GM19099 (cell line): ENCODE measurements around the gene KLF11.

Experiments used
- POLR2A ChIP-seq: IDR thresholded peaks from 3 replicates; pipeline ENCODE4 v1.6.1; 2011; ENCODE audit warnings: low read depth; ENCODE audit not compliant: insufficient read length; ENCODE audit errors: extremely low read depth

KLF11 gene

DNA sequence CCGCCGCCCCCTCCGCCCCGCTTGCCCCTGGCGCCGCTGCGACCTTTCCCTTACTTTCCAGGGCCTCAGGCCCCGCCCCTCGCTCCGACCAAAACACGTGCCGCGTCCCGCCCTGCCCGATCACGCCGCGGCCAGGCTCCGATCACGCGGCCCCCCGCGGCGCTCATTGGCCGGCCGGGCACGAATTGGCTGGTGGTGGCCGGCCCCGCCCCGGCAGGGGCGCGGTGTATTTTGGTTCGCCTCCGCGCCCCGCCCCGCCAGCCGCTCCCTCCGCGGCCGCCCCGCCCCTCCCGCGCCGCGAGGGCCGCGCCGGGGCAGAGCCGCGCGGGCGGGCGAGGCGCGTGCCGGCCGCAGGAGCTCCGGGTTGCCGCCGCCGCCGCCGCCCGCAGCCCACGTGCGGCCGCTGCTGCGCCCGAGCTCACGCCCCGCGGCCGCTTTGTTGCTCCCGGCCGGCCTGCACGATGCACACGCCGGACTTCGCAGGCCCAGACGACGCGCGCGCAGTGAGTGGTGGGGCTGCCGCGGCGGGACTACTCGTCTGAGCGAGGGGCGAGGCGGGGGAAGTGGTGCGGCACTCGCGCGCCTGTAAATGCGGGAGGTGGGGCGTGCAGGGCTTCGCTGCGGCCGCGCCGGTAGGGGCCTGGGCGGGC, at the start of gene KLF11:
Gene KLF11 (plus strand): TSS at position 295 of the 650 bp plus-strand sequence. CDS start 167 bp downstream, at position 462.
- no peak for TF ChIP-seq POLR2A

DNA sequence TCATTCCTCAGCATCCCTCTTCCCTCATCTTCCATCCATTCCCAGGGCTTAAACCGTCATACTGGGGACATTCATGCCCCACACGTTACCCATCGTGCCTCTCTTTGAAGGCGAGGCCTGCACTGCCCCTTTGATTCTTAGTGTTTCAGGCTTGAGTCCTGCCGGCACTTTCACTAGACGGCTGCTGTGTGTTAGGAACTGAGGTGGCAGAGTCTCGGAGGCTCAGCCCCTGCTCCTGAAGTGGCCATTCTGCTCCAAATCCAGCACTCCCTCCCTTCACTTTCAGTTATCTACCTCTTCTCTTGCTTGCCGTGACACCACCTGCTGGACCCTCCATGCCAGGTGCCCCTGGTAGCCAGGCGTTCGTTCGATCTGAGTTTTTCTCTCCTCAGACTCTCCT, 48.9 kb upstream of the KLF11 start:
- no peak for TF ChIP-seq POLR2A

DNA sequence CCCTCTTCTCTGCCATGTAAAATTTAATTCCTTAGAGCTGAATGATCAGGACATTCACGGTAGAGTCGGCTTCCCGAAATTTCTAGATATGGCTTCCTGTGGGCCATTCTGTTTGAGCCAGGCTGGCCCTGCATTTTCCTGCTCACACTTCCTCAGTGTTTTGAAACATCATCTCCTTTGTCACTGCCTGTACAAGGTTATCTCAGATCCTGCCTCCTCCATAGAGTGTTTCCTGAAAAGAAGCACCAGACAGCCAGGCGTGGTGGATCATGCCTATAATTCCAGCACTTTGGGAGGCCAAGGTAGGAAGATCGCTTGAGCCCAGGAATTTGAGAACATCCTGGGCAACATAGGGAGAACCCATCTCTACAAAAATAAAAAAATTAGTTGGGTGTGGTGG, 48.3 kb upstream of the KLF11 start:
- TF ChIP-seq POLR2A = no peak

DNA sequence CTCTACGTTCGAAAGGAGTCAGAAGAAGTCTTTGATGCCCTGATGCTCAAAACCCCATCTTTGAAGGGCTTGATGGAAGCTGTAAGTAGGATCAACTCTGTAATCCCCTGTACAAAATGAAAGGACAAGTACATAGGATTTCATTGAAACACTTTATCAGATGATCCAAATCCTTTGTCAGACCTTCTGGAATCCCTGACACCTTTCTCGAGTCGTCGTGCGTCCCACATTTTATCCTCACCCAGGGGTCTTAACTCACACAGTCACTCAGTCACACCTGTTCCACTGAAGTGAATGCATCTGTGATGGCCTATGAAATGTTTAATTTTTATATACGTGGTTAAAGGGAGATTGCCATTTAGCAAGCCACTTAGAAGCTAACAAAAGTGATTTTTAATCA, 47.0 kb upstream of the KLF11 start:
- no peak for TF ChIP-seq POLR2A

- no peak for TF ChIP-seq POLR2A
Measured at GRCh38 chr2:9997936-9998335, 45.4 kb upstream of the KLF11 start.

DNA sequence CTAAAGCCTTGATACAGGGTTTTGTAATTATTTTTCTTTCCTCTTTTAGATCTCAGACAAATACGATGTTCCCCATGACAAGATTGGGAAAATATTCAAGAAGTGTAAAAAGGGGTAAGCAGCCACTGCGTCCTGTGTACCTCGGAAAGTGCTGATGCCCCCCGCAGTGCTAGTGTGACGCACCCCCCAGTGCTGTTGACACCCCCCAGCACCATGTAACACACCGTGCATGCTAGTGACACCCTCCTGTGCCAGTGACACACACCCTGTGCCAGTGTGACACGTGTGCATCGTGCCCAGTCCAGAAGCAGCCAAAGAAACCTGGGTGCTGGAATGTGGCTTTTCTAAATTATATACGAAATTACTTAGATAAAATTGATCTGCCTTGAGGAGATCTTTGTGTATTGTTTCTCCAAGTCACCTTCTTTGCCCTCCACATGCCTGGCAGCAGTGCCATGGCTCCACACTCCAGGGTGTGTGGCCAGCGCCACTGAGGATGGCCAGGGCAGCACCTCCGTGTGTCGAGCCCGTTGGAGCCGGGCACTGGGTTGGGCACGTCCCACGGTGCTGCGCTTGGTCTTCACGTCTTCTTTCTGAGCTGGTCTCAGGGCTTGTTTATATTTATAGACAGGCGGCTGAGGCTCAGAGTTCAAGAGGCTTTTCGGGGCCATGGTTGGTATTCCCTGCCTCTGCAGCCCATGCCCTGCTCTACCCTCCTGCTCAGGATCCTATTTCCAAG, 44.3 kb upstream of the KLF11 start:
- TF ChIP-seq POLR2A = no peak

DNA sequence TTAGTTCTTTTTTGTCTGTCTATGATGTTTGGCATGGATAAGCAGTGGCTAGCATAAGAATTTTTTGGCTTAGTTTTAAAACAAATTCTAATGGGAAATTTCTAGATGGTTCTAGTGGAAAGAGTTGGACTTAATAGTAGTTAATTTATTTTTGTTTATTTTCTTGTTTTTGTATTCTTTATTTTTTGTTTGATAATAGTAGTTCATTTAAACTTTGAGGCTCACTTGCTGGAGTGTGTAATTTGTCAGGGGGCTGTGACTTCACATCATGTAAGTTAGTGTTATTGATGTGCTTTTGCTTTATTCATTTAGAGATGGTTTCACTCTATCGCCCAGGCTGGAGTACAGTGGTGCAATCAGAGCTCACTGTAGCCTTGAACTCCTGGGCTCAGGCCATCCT, 43.7 kb upstream of the KLF11 start:
- TF ChIP-seq POLR2A = no peak

- TF ChIP-seq POLR2A = no peak
Measured at GRCh38 chr2:10000541-10000940, 42.8 kb upstream of the KLF11 start.

DNA sequence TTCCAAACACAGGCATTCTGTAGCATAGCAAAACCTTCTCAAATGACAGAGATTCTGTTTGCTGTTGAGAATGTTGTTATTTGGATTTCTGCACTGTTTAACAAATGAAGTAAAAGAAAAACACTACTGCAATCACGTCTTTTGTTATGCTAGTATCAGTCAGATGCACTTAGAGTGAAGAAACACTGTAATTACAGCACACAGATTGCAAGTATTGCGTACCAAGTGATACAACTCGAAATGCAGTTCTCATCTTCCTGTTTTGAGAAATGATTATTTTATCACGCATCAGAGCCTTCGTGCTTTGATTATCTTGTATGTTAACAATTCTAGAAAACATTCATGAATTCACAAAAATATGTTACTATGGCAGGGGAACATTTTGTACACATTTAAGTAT, 41.8 kb upstream of the KLF11 start:
- no peak for TF ChIP-seq POLR2A

- TF ChIP-seq POLR2A = no peak
Measured at GRCh38 chr2:10002109-10002508, 41.2 kb upstream of the KLF11 start.

GRCh38 chr2:10002681-10003080, 40.7 kb upstream of the KLF11 start:
- TF ChIP-seq POLR2A = no peak

DNA sequence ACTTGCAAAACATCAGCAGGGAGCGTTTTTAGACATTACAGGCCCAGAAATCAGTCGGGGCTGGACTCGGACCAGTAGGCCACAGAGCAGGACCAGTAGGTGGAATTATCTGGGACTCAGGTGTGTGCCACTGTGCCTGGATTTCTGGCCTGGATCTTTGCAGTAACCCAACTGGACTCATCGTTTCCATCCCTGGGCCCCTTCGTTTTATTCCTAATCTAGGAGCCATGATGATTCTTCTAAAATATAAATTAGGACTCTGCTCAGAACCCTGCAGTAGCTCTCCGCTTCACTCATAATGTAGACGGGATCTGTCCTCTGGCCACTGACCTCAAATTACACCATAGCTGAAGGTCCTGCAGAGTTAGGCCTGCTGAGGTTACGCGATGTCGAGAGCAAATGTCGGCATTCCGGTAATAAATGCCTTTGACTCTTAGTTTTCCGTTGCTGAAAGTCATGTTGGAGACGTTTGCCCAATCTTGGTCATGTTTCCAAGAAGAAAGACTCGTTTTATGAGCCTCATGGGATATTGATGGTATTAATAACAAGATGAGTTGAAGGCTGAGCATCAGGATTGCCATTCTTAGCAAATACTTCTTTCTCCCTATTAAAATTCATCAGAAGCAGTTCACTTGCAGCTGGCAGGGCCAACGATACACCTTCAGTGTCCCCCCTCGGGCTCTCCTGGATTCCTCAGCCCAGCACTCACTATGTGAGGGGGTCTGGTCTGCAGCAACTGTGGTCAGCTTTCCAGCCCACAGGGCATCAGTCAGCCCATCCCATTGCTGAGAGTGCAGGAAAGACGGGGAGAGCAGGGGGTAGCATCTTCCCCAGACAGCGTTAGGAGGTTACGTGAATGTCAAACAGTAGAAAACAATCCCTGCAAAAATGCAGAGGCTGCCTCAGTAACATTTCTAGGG, 39.9 kb upstream of the KLF11 start:
- no peak for TF ChIP-seq POLR2A

DNA sequence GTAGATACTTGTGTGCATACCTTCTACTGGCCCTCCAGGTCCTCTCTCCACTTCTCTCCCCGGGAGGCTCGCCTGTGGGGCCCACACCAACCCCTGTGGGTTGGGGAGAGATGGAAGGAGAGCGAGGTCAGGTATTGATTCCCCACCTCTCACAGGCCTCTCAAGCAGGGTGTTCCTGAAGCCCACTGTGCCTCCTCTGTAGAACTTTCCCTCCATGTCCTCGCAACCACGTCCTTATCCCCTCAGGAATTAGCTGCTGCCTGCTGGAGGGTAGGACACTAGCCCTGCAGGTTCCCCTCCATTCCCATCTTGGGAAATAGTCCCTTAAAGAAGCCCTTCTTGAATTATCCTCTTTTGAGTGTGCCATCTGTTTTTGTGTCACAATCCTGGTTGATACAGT, 38.9 kb upstream of the KLF11 start:
- TF ChIP-seq POLR2A = no peak

- no peak for TF ChIP-seq POLR2A
Measured at GRCh38 chr2:10004836-10005235, 38.5 kb upstream of the KLF11 start.

- no peak for TF ChIP-seq POLR2A
Measured at GRCh38 chr2:10005461-10006235, 37.7 kb upstream of the KLF11 start.
